Gastrocnemius medialis (tissue), 4 donors: Measurements from ENCODE around the gene ARFGAP1. TPM values are rescaled to one million over a fixed set of nuclear protein-coding genes. Genes with fewer than 3 reads are reported as not detected.

Experiments
- ATAC-seq, 2 donors: fragments of 150-250 bp; one replicate each; pipeline ENCODE4 v1.9.1; 2016
- DNase-seq, 2 donors: peaks; one replicate each; pipeline ENCODE4 v3.0.0-alpha.2; 2019
- H3K27ac ChIP-seq, 4 donors: fragments of 200-600 bp; sonication (generic); 1 replicate in 1 of 4; 2 replicates in 3 of 4; pipeline ENCODE4 v1.5.1; 2016 to 2018; ENCODE audit warnings: mild to moderate bottlenecking in 2 of 4, moderate library complexity in 1 of 4
- H3K27me3 ChIP-seq, 3 donors: fragments of 200-600 bp; sonication (generic) in 2 of 3; 1 replicate in 1 of 3; 2 replicates in 2 of 3; pipeline versions ENCODE4 v1.5.1 to v1.6.0; 2016 to 2019; ENCODE audit warnings: mild to moderate bottlenecking in 1 of 3, moderate library complexity in 1 of 3
- H3K36me3 ChIP-seq, 2 donors: fragments of 200-600 bp; sonication (generic) in 1 of 2; one replicate each; pipeline ENCODE4 v1.5.1; 2017 to 2018
- H3K4me1 ChIP-seq, 2 donors: fragments of 200-600 bp; sonication (generic) in 1 of 2; one replicate each; pipeline ENCODE4 v1.5.1; 2016 to 2017; ENCODE audit warnings: mild to moderate bottlenecking in 2 of 2
- H3K4me3 ChIP-seq, 4 donors: fragments of 200-600 bp; sonication (generic) in 3 of 4; 1 replicate in 1 of 4; 2 replicates in 3 of 4; pipeline ENCODE4 v1.5.1; 2016 to 2019; ENCODE audit warnings: mild to moderate bottlenecking in 2 of 4
- H3K9me3 ChIP-seq, 3 donors: fragments of 200-600 bp; sonication (generic) in 2 of 3; 1 replicate in 1 of 3; 2 replicates in 2 of 3; pipeline ENCODE4 v1.5.1; 2016 to 2019
- POLR2A ChIP-seq, 2 donors: fragments of 450-650 bp; IDR thresholded peaks; one replicate each; pipeline ENCODE4 v1.6.1; 2017; ENCODE audit warnings: antibody characterized with exemption in 2 of 2, mild to moderate bottlenecking in 2 of 2, moderate library complexity in 2 of 2
- in situ Hi-C, 4 donors: fragments of 200-750 bp; cut with MboI; loops; one replicate each; pipeline versions ENCODE4 v1.15.0 to v1.8.0; 2017; ENCODE audit warnings: low sequenced_read_pairs in 4 of 4
- intact Hi-C: fragments of 100-400 bp; cut with DNase I; formaldehyde crosslinking; loops from one replicate; pipeline ENCODE4 v1.15.1; 2023; ENCODE audit warnings: low total_unique reads
- total RNA-seq, 4 donors: library from RNA; depleted of rRNA; stranded (reverse); fragments of >200 nt; gene quantifications; one replicate each; pipeline versions ENCODE4 v1.1.0 to v1.2.3, GENCODE V29; 2016
- TF ChIP-seq, protein P1 (sequence below), 5 experiments: fragments of 450-650 bp in 3 of 5; fragments of 200-600 bp in 2 of 5; sonication (generic) in 2 of 5; IDR thresholded peaks in 4 of 5; conservative IDR thresholded peaks in 1 of 5; 1 replicate in 4 of 5; 2 replicates in 1 of 5; pipeline ENCODE4 v1.5.1; 2016 to 2019; ENCODE audit warnings: antibody characterized with exemption in 5 of 5, mild to moderate bottlenecking in 3 of 5, moderate library complexity in 3 of 5

Gene ARFGAP1
- total RNA-seq, 4 donors from 2014 or later = 15.2 to 24.4 (median 18.0) TPM

DNA sequence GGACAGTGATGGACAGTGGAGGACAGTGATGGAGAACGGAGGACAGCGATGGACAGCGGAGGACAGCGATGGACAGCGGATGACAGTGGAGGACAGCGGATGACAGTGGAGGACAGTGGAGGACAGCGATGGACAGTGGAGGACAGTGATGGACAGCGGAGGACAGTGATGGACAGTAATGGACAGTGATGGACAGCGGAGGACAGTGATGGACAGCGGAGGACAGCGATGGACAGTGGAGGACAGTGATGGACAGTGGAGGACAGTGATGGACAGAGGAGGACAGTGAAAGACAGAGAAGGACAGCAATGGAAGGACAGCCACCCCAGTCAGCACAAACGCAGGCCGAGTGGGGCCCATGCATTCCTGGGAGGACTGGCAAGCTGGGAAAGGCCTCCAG lies 15.0 kb upstream of the ARFGAP1 start:
- Histone ChIP-seq H3K27me3 (peaks cover 33 to 50% (median 41%) of the 10 kb centered on the region in 3 donors), H3K4me1 (no peaks in the 10 kb centered on the region), H3K36me3 (no peaks in the 10 kb centered on the region), H3K4me3 (no peak overlapping the region), H3K27ac (no peak overlapping the region), H3K9me3 (no peaks in the 10 kb centered on the region)
- ATAC-seq (no peak), DNase-seq (no peak)
- in situ Hi-C loops (no loop called here), intact Hi-C loops (no loop called here)
- TF ChIP-seq, protein P1, sequence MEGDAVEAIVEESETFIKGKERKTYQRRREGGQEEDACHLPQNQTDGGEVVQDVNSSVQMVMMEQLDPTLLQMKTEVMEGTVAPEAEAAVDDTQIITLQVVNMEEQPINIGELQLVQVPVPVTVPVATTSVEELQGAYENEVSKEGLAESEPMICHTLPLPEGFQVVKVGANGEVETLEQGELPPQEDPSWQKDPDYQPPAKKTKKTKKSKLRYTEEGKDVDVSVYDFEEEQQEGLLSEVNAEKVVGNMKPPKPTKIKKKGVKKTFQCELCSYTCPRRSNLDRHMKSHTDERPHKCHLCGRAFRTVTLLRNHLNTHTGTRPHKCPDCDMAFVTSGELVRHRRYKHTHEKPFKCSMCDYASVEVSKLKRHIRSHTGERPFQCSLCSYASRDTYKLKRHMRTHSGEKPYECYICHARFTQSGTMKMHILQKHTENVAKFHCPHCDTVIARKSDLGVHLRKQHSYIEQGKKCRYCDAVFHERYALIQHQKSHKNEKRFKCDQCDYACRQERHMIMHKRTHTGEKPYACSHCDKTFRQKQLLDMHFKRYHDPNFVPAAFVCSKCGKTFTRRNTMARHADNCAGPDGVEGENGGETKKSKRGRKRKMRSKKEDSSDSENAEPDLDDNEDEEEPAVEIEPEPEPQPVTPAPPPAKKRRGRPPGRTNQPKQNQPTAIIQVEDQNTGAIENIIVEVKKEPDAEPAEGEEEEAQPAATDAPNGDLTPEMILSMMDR (IDR thresholded peaks at IDR 0.05 in 4 of 5, conservative IDR thresholded peaks at IDR 0.05 in 1 of 5) = no peak
- TF ChIP-seq POLR2A (IDR thresholded peaks at IDR 0.05) = no peak

DNA sequence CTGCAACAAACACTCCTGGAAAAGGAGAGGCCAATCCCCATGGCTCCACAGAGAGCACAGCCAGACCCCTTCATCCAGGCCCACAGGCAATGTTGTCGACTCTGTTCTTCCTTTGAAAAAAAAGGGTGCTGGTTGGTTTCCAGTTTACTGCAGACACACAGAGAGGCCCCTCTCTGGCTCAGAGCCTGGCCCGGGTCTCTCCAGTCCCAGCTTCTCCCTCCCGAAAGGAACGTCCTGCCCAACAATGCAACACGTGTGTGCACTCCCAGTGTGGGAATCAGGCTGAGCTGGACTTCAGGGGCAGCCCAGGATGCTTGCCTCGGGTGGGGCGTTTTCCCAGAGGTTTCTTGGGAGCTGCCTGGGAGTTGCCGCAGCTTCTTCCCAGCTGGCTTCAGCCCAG lies 13.8 kb upstream of the ARFGAP1 start:
- Histone ChIP-seq H3K27ac (no peak overlapping the region), H3K27me3 (peaks cover 26 to 46% (median 34%) of the 10 kb centered on the region in 3 donors), H3K36me3 (no peaks in the 10 kb centered on the region), H3K4me1 (no peaks in the 10 kb centered on the region), H3K4me3 (no peak overlapping the region), H3K9me3 (no peaks in the 10 kb centered on the region)
- in situ Hi-C loops = no loop called here
- no peak for TF ChIP-seq POLR2A (IDR thresholded peaks at IDR 0.05)
- TF ChIP-seq, protein P1 (IDR thresholded peaks at IDR 0.05 in 4 of 5, conservative IDR thresholded peaks at IDR 0.05 in 1 of 5) = no peak
- intact Hi-C loops = no loop called here
- DNase-seq (no peak), ATAC-seq (no peak)

DNA sequence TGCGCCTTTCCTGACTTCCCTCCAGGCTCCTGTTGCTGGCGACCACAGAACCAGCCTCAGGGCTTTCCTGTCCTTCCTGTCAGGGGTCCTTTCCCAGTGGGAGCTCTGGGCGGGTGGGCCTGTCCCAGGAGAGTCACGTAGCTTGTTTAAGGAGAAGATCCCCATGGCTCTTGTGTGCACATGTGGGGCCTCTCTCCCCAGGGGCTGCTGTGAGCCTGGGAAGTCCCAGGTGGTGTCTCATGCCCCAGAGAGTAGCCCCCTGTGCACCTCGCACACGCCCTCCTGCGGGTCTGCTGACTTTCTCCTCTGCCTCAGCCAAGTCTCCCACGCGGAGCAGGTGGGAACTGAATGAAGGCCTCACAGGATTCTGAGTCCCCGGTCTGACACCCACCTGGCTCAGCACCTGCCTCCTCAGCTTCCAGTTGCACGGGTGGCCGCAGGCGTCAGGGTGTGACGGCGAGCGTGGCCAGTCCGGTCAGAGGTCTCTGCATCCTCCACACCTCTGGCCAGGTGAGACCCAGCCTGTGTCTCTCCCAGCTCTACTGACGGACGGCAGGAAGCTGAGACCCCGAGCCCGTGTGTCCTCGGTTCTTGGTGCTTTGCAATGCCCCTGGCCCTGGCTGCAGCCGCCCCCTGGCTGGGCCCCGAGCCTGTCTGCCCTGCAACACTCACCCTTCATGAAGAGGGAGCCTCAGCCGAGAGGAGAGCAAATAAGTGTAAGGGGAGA lies 12.7 kb upstream of the ARFGAP1 start:
- TF ChIP-seq, protein P1 (IDR thresholded peaks at IDR 0.05 in 4 of 5, conservative IDR thresholded peaks at IDR 0.05 in 1 of 5) = no peak
- TF ChIP-seq POLR2A (IDR thresholded peaks at IDR 0.05) = no peak
- no peaks in the 10 kb centered on the region for H3K9me3 ChIP-seq
- in situ Hi-C loops = no loop called here
- H3K36me3 ChIP-seq = no peaks in the 10 kb centered on the region
- intact Hi-C loops = no loop called here
- no peak overlapping the region for H3K4me3 ChIP-seq
- H3K4me1 ChIP-seq = no peaks in the 10 kb centered on the region
- no peak for ATAC-seq
- H3K27ac ChIP-seq = no peak overlapping the region
- H3K27me3 ChIP-seq = peaks cover 26 to 43% (median 39%) of the 10 kb centered on the region in 3 donors
- no peak for DNase-seq

DNA sequence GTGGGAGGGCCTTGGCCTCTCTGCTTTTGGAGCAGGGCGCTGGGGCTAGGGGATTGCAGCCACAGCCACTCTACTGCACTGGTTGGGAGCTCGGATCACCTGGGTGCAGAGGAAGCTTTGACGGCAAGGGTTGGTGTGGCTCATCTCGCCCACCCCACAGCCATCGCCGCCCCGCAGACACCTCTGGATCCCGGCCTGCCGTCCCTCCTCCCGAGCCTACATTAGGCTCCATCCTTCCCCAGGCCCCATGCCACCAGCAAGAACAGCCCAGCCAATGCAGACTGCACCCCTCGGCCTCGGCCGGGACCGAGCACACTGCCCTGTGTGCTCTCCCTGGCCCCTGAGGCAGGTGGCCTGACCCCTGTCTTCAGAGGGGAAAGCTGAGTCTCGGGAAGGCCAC lies 12.1 kb upstream of the ARFGAP1 start:
- H3K27me3 ChIP-seq = peaks cover 20 to 41% (median 39%) of the 10 kb centered on the region in 3 donors
- in situ Hi-C loops = no loop called here
- H3K9me3 ChIP-seq = no peaks in the 10 kb centered on the region
- DNase-seq = no peak
- no peaks in the 10 kb centered on the region for H3K36me3 ChIP-seq
- no peaks in the 10 kb centered on the region for H3K4me1 ChIP-seq
- no peak overlapping the region for H3K27ac ChIP-seq
- no peak for ATAC-seq
- intact Hi-C loops = no loop called here
- H3K4me3 ChIP-seq = no peak overlapping the region
- TF ChIP-seq, protein P1 (IDR thresholded peaks at IDR 0.05 in 4 of 5, conservative IDR thresholded peaks at IDR 0.05 in 1 of 5) = no peak
- TF ChIP-seq POLR2A (IDR thresholded peaks at IDR 0.05) = no peak
